GM12873 (cell line): ENCODE measurements around the gene STK33.

Experiments
- CTCF ChIP-seq: IDR thresholded peaks from 2 replicates; pipeline ENCODE4 v1.5.1; 2012; ENCODE audit warnings: low read depth, mild to moderate bottlenecking, moderate library complexity, low read length, control low read depth; ENCODE audit not compliant: insufficient read depth; ENCODE audit errors: missing control alignments

STK33 gene

DNA sequence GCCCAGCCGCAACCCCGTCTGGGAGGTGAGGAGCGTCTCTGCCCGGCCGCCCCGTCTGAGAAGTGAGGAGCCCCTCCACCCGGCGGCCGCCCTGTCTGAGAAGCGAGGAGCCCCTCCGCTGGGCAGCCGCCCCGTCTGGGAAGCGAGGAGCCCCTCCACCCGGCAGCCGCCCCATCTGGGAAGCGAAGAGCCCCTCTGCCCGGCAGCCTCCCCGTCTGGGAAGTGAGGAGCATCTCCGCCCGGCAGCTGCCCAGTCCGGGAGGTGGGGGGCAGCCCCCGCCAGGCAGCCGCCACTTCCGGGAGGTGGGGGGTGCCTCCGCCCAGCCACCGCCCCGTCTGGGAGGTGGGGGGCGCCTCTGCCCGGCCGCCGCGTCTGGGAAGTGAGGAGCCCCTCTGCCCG is 70.6 kb downstream of the STK33 start:
- no peak for TF ChIP-seq CTCF

DNA sequence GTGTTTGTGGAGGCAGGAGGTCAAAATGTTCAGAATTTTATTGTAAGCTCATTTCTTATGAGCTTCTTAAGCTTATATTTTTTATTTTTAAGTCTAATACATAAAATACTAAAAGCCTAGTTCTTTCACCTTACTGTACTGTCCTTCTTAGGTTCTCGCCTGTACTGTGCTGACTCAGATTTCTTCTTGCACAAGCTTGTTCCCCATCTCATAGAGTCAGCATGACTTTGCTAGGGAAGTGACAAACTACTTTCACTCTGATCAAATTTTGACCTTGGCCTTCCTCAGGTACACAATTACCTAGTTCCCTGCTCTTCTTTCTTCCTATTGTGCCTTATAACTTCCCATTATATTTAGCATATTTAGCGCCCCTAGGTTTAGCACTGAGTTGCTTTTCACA is 81.5 kb downstream of the STK33 start:
- no peak for TF ChIP-seq CTCF

- TF ChIP-seq CTCF: no peak
Observed at GRCh38 chr11:8503910-8504364, 90.1 kb downstream of the STK33 start.

GRCh38 chr11:8501836-8502235 is 92.2 kb downstream of the STK33 start:
- TF ChIP-seq CTCF: no peak

- no peak for TF ChIP-seq CTCF
Observed at GRCh38 chr11:8488395-8488794, 105.6 kb downstream of the STK33 start.

DNA sequence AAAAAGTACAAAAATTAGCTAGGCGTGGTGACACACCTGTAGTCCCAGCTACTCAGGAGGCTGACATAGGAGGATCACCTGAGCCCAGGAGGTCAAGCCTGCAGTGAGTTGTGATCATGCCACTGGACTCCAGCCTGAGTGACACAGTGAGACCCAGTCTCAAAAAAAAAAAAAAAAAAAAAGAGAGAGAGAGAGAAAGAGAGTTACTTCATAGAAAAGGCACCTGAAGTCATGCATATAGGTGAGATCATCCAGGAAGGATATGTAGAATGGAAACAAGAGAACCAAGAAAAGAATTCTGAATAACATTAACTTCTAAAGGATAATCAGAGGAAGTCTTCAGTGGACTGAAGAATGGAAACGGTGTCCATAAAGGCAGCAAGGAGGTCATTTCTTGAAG is 106.8 kb downstream of the STK33 start:
- no peak for TF ChIP-seq CTCF

- TF ChIP-seq CTCF: no peak
Observed at GRCh38 chr11:8484251-8484650, 109.8 kb downstream of the STK33 start.
